Measurements from ENCODE around the gene NEDD4L.

NEDD4L gene

DNA sequence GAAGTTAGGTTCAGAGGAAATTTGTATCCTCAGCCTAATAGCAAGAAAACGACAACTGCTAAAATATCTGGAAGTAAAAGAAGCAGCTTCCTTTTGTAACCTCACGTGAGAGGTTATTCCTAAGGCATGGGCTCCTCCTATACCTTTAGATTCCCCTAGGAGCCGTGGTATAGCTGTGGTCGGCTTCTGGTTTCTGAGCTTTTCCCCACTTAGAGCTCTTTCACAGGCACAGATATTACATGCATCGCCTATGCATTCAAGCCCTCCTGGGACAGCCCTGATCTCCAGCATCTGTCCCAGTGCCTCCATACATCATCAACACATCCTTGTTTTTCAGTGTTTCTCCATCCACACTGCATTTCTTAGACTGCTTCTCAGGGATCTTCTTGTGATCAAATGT, 295.9 kb downstream of the NEDD4L start (continued):
- TF ChIP-seq ZFP3 (CRISPR knock-in tag; IDR thresholded peaks at IDR 0.05): no peak
- TF ChIP-seq BACH2 (CRISPR knock-in tag; IDR thresholded peaks at IDR 0.05; ENCODE audit: borderline replicate concordance): no peak
- TF ChIP-seq OSR1 (CRISPR knock-in tag; IDR thresholded peaks at IDR 0.05): no peak
- TF ChIP-seq TCF4 (CRISPR knock-in tag; IDR thresholded peaks at IDR 0.05; ENCODE audit: borderline replicate concordance): no peak
- TF ChIP-seq GLIS3 (CRISPR knock-in tag; IDR thresholded peaks at IDR 0.05): no peak

DNA sequence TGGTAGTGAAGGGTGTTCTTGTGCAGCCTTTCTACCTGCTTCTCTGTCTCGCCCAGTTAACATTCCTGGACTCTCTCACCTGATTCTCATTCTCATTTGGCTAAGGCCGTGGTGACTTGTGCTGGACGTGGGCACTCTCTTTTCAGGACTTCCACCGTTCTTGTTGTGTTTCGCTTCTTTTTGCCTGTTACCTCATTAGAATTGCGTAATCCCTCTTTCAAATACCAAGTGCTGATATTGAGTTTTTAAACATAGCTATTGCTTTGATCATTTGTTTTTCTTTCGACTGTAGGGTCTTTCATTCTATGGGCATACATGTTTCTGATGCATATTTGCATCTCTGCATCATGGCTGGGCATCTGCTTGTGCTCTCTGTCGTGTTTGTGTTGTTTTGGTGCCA, 297.9 kb downstream of the NEDD4L start:
- no peak for ATAC-seq
- TF ChIP-seq ZC3H10 (CRISPR knock-in tag; IDR thresholded peaks at IDR 0.05) (no peak), ZFP30 (CRISPR knock-in tag; IDR thresholded peaks at IDR 0.05) (no peak), TOX (CRISPR knock-in tag; IDR thresholded peaks at IDR 0.05; ENCODE audit: borderline replicate concordance) (no peak), PPARA (CRISPR knock-in tag; IDR thresholded peaks at IDR 0.05; ENCODE audit: borderline replicate concordance) (no peak), ARNTL (CRISPR knock-in tag; IDR thresholded peaks at IDR 0.05; ENCODE audit: borderline replicate concordance, low read depth) (no peak), CSDC2 (CRISPR knock-in tag; IDR thresholded peaks at IDR 0.05) (no peak), ZFP3 (CRISPR knock-in tag; IDR thresholded peaks at IDR 0.05) (no peak)

DNA sequence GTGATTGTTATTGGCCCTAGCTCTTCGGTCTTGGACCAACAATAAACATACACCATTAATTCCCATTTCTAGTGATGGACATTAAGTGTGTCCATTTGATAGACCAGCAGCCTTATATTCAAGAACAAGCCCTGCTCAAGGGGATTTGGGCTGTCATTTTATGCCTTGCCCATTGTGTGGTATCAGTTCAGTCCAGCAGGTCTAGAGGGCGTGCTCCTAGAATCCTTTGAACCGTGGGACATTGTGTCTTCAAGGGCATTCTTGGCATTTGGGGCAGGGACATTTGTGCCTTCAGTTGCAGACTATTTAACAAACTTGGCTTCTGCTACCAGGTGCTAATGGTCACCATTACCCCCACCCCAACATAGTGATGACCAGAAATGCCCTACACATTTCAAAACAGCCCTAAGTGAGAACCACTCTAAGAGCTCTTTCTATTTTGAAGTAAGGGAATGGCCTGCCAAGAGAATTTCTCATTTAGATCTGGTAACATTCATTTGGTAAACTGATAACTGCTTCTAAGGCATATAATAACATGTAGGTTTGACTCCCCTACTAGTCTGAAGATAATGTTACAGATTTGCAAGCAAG, 300.1 kb downstream of the NEDD4L start:
- no peak for ATAC-seq
- TF ChIP-seq ESRRG (CRISPR knock-in tag; IDR thresholded peaks at IDR 0.05) (no peak), TCF4 (CRISPR knock-in tag; IDR thresholded peaks at IDR 0.05; ENCODE audit: borderline replicate concordance) (no peak), TOX (CRISPR knock-in tag; IDR thresholded peaks at IDR 0.05; ENCODE audit: borderline replicate concordance) (no peak), RARB (CRISPR knock-in tag; IDR thresholded peaks at IDR 0.05) (no peak), SNAI2 (CRISPR knock-in tag; IDR thresholded peaks at IDR 0.05) (no peak), OSR1 (CRISPR knock-in tag; IDR thresholded peaks at IDR 0.05) (no peak), CSDC2 (CRISPR knock-in tag; IDR thresholded peaks at IDR 0.05) (no peak), BACH2 (CRISPR knock-in tag; IDR thresholded peaks at IDR 0.05; ENCODE audit: borderline replicate concordance) (no peak)
- TF ChIP-seq, protein P1, sequence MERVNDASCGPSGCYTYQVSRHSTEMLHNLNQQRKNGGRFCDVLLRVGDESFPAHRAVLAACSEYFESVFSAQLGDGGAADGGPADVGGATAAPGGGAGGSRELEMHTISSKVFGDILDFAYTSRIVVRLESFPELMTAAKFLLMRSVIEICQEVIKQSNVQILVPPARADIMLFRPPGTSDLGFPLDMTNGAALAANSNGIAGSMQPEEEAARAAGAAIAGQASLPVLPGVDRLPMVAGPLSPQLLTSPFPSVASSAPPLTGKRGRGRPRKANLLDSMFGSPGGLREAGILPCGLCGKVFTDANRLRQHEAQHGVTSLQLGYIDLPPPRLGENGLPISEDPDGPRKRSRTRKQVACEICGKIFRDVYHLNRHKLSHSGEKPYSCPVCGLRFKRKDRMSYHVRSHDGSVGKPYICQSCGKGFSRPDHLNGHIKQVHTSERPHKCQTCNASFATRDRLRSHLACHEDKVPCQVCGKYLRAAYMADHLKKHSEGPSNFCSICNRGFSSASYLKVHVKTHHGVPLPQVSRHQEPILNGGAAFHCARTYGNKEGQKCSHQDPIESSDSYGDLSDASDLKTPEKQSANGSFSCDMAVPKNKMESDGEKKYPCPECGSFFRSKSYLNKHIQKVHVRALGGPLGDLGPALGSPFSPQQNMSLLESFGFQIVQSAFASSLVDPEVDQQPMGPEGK (CRISPR knock-in tag; IDR thresholded peaks at IDR 0.05; ENCODE audit: borderline replicate concordance): no peak
- TF ChIP-seq, protein P2, sequence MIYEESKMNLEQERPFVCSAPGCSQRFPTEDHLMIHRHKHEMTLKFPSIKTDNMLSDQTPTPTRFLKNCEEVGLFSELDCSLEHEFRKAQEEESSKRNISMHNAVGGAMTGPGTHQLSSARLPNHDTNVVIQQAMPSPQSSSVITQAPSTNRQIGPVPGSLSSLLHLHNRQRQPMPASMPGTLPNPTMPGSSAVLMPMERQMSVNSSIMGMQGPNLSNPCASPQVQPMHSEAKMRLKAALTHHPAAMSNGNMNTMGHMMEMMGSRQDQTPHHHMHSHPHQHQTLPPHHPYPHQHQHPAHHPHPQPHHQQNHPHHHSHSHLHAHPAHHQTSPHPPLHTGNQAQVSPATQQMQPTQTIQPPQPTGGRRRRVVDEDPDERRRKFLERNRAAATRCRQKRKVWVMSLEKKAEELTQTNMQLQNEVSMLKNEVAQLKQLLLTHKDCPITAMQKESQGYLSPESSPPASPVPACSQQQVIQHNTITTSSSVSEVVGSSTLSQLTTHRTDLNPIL (CRISPR knock-in tag; IDR thresholded peaks at IDR 0.05; ENCODE audit: low read depth): no peak
- TF ChIP-seq, protein P3, sequence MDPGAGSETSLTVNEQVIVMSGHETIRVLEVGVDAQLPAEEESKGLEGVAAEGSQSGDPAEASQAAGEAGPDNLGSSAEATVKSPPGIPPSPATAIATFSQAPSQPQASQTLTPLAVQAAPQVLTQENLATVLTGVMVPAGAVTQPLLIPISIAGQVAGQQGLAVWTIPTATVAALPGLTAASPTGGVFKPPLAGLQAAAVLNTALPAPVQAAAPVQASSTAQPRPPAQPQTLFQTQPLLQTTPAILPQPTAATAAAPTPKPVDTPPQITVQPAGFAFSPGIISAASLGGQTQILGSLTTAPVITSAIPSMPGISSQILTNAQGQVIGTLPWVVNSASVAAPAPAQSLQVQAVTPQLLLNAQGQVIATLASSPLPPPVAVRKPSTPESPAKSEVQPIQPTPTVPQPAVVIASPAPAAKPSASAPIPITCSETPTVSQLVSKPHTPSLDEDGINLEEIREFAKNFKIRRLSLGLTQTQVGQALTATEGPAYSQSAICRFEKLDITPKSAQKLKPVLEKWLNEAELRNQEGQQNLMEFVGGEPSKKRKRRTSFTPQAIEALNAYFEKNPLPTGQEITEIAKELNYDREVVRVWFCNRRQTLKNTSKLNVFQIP (CRISPR knock-in tag; IDR thresholded peaks at IDR 0.05; ENCODE audit: borderline replicate concordance, low read depth): no peak

DNA sequence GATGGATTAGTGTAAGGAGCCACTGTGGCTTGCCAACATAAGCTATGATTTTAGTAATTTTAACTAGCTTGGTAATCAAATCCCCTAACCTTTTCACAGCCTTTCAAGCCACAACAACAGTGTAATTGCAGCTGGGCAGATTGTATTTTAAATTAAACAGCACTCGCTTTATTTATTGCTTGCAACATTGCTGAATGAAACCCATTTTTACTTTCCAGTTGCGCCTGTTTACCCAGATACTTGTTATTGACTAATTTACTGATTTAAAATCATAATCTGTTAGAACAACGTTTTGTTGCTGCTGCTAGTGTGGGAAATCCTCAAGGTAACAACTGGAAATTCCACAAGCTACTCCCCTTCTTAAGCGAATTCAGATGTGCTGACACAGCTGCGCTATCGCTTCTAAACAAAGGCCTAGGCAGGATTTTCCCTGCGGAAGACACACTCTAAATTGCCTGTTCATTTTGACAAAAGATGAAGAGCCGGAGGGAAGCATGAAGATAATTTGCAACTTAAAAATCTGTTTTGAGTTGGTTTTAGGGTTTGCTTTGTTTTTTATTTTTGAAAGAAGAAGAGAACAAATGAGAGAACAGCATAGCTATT, 300.9 kb downstream of the NEDD4L start:
- TF ChIP-seq GLIS3 (CRISPR knock-in tag; IDR thresholded peaks at IDR 0.05): no peak
- no peak for TF ChIP-seq TOX (CRISPR knock-in tag; IDR thresholded peaks at IDR 0.05; ENCODE audit: borderline replicate concordance)
- TF ChIP-seq OSR1 (CRISPR knock-in tag; IDR thresholded peaks at IDR 0.05): no peak
- TF ChIP-seq, protein P2 (CRISPR knock-in tag; IDR thresholded peaks at IDR 0.05; ENCODE audit: low read depth): no peak
- TF ChIP-seq ISL1 (CRISPR knock-in tag; IDR thresholded peaks at IDR 0.05): no peak
- ATAC-seq: no peak

DNA sequence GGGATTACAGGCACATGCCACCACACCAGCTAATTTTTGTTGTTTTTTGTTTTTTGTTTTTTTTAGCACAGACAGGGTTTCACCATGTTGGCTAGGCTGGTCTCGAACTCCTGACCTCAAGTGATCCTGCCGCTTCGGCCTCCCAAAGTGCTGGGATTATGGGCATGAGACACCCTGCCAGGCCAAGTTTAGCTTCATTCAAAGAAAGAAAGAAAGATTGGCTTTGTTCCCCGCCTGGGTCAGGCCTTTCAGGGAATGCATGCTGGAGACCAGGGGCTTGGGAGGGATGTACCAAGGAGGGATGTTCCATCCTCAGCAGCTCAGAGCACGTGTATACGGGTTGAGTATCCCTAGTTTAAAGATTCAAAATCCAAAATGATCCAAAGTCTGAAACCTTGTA, 301.8 kb downstream of the NEDD4L start:
- ATAC-seq: no peak
- TF ChIP-seq BACH2 (CRISPR knock-in tag; IDR thresholded peaks at IDR 0.05; ENCODE audit: borderline replicate concordance) (no peak), PPARA (CRISPR knock-in tag; IDR thresholded peaks at IDR 0.05; ENCODE audit: borderline replicate concordance) (no peak), SNAI2 (CRISPR knock-in tag; IDR thresholded peaks at IDR 0.05) (no peak), ISL1 (CRISPR knock-in tag; IDR thresholded peaks at IDR 0.05) (no peak)
